Psoas muscle (tissue), 8 donors: ENCODE results near the gene ZKSCAN3. TPM values are rescaled to one million over a fixed set of nuclear protein-coding genes. Genes with fewer than 3 reads are reported as not detected.

Source experiments
- ATAC-seq, 4 donors: fragments of 200-7000 bp; cut with Tn5 transposase; one replicate each; pipeline ENCODE4 v1.9.1; 2020; ENCODE audit warnings: moderate library complexity in 3 of 4, mild to moderate bottlenecking in 2 of 4
- DNase-seq, 2 donors: peaks; one replicate each; pipeline ENCODE4 v3.0.0-alpha.2; 2020
- H3K27ac ChIP-seq: fragments of 200-600 bp; one replicate; pipeline ENCODE4 v1.8.0; 2022
- H3K27me3 ChIP-seq, 3 donors: fragments of 200-600 bp in 1 of 3; one replicate each; pipeline versions ENCODE4 v1.6.1 to v1.8.0; 2013 to 2022; ENCODE audit warnings: low read length in 2 of 3, mild to moderate bottlenecking in 2 of 3, moderate library complexity in 1 of 3; ENCODE audit not compliant: insufficient read depth in 3 of 3
- H3K36me3 ChIP-seq, 2 donors: fragments of 200-600 bp in 1 of 2; one replicate each; pipeline versions ENCODE4 v1.6.1 to v1.8.0; 2013 to 2022; ENCODE audit warnings: low read depth in 1 of 2, mild to moderate bottlenecking in 1 of 2, moderate library complexity in 1 of 2; ENCODE audit not compliant: insufficient read depth in 1 of 2
- H3K4me1 ChIP-seq: fragments of 200-600 bp; one replicate; pipeline ENCODE4 v1.8.0; 2022
- H3K4me3 ChIP-seq: fragments of 200-600 bp; one replicate; pipeline ENCODE4 v1.8.0; 2022; ENCODE audit warnings: mild to moderate bottlenecking
- H3K9me3 ChIP-seq: fragments of 200-600 bp; one replicate; pipeline ENCODE4 v1.8.0; 2022
- CTCF ChIP-seq: fragments of 200-600 bp; IDR thresholded peaks from one replicate; pipeline ENCODE4 v1.8.0; 2022; ENCODE audit warnings: antibody characterized with exemption
- WGBS, 3 donors: extraction: QIAGEN DNeasy Blood & Tissue Kit; methylation state at CpG; one replicate each; pipeline versions ENCODE4 v1.1.6 to v1.1.7; 2013; 5-methylcytosine and 5-hydroxymethylcytosine counted together
- intact Hi-C, 2 donors: fragments of 100-400 bp; cut with DNase I; formaldehyde crosslinking; loops; one replicate each; pipeline versions ENCODE4 v1.11.0 to v1.14.2; 2022
- polyA plus RNA-seq, 3 donors: library from polyadenylated mRNA; stranded (reverse); fragments of 200-250 nt; gene quantifications; one replicate each; pipeline ENCODE4 v1.2.3, GENCODE V29; 2013
- total RNA-seq, 4 donors: library from RNA; stranded (reverse); fragmentation: NEBNext Ultra II Directional in 2 of 4; extraction: Animal tissue kit (Norgen Biotek cat#: 25700) in 2 of 4; gene quantifications; one replicate each; pipeline versions ENCODE4 v1.2.1 to v1.2.4, GENCODE V29; 2021 to 2023
- donor health status: healthy with polysubstance abuse.
- donor health status: DM: no; HTN: no; CAD: no; lungs with moderate emphysema.
- donor health status: Bipolar disorder and iron deficiency.
- donor health status: healthy.
- donor health status: DM: yes; HTN: yes; CAD: no.
- donor health status: DM: no; HTN: no; CAD: no.
- donor health status: DM: no; HTN: no; CAD: no.
- donor health status: DM: yes; HTN: yes; CAD: no.

Gene ZKSCAN3
- total and polyA plus RNA-seq, 7 donors: 1.3 to 4.6 (median 2.5) TPM

- ATAC-seq (no peak), DNase-seq (no peak)
- H3K4me3 ChIP-seq: no peak overlapping the region
- H3K36me3 ChIP-seq: peaks cover 0 to 30% of the 10 kb centered on the region in 2 donors
- no peaks in the 10 kb centered on the region for H3K27me3 ChIP-seq
- no peaks in the 10 kb centered on the region for H3K9me3 ChIP-seq
- TF ChIP-seq CTCF: no peak
- intact Hi-C loops: no loop called here
- H3K27ac ChIP-seq: no peak overlapping the region
- H3K4me1 ChIP-seq: peaks cover 3% of the 10 kb centered on the region
Measured at GRCh38 chr6:28378644-28379043, 28.9 kb downstream of the ZKSCAN3 start.

GRCh38 chr6:28380381-28380780, 30.6 kb downstream of the ZKSCAN3 start:
- no peak overlapping the region for H3K4me3 ChIP-seq
- intact Hi-C loops: no loop called here
- no peaks in the 10 kb centered on the region for H3K9me3 ChIP-seq
- no peak for TF ChIP-seq CTCF
- H3K4me1 ChIP-seq: peaks cover 3% of the 10 kb centered on the region
- no peak for DNase-seq
- no peak overlapping the region for H3K27ac ChIP-seq
- WGBS, 3 donors: 93 to 97% (median 96%) methylated on average over 2 of the region's 2 CpGs
- no peaks in the 10 kb centered on the region for H3K27me3 ChIP-seq
- peaks cover 0 to 30% of the 10 kb centered on the region in 2 donors for H3K36me3 ChIP-seq
- no peak for ATAC-seq

GRCh38 chr6:28383235-28384142, 33.7 kb downstream of the ZKSCAN3 start:
- intact Hi-C loops: no loop called here

GRCh38 chr6:28384143-28384533, 34.4 kb downstream of the ZKSCAN3 start:
- 67 to 77% (median 74%) methylated on average over 2 of the region's 2 CpGs for WGBS, 3 donors
- H3K36me3 ChIP-seq: peaks cover 0 to 30% of the 10 kb centered on the region in 2 donors
- no peak overlapping the region for H3K27ac ChIP-seq
- no peaks in the 10 kb centered on the region for H3K27me3 ChIP-seq
- TF ChIP-seq CTCF: no peak
- DNase-seq (no peak), ATAC-seq (no peak)
- H3K9me3 ChIP-seq: no peaks in the 10 kb centered on the region
- intact Hi-C loops: no loop called here
- no peak overlapping the region for H3K4me3 ChIP-seq
- peaks cover 3% of the 10 kb centered on the region for H3K4me1 ChIP-seq

More at GRCh38 chr6:28383235-28384142, 33.7 kb downstream of the ZKSCAN3 start:
- 15 to 20% (median 19%) methylated on average over 31 of the region's 31 CpGs for WGBS, 3 donors
- H3K27ac ChIP-seq: peak overlapping the region; percentile 24
- peaks cover 3% of the 10 kb centered on the region for H3K4me1 ChIP-seq
- DNase-seq (peak; percentile 80 to 85), ATAC-seq (peak; percentile 86 to 98 (median 96))
- peak; percentile 15 for TF ChIP-seq CTCF
- H3K4me3 ChIP-seq: peak overlapping the region; percentile 60
- H3K9me3 ChIP-seq: no peaks in the 10 kb centered on the region
- no peaks in the 10 kb centered on the region for H3K27me3 ChIP-seq
- H3K36me3 ChIP-seq: peaks cover 0 to 30% of the 10 kb centered on the region in 2 donors
